Measurements from ENCODE around the gene RTP3. TPM values are rescaled to one million over a fixed set of nuclear protein-coding genes. Genes with fewer than 3 reads are reported as not detected.

RTP3 gene
- total and polyA plus RNA-seq, 8 donors = not detected

- Histone ChIP-seq H3K27me3 (no peaks in the 10 kb centered on the region), H3K36me3 (no peaks in the 10 kb centered on the region), H3K4me3 (peak overlapping the region in 1 of 4 donors; percentile 7), H3K27ac (peak overlapping the region in 4 of 5 donors; percentile 13 to 64 (median 40)), H3K9me3 (no peaks in the 10 kb centered on the region), H3K4me1 (peaks cover 0 to 6% (median 2%) of the 10 kb centered on the region in 4 donors)
- intact Hi-C loops (cut with DNase I; ENCODE audit: low total_unique reads) = no loop called here
- DNase-seq = peak; percentile 63 to 78
- TF ChIP-seq POLR2A (IDR thresholded peaks at IDR 0.05) = no peak
- TF ChIP-seq, protein P1, sequence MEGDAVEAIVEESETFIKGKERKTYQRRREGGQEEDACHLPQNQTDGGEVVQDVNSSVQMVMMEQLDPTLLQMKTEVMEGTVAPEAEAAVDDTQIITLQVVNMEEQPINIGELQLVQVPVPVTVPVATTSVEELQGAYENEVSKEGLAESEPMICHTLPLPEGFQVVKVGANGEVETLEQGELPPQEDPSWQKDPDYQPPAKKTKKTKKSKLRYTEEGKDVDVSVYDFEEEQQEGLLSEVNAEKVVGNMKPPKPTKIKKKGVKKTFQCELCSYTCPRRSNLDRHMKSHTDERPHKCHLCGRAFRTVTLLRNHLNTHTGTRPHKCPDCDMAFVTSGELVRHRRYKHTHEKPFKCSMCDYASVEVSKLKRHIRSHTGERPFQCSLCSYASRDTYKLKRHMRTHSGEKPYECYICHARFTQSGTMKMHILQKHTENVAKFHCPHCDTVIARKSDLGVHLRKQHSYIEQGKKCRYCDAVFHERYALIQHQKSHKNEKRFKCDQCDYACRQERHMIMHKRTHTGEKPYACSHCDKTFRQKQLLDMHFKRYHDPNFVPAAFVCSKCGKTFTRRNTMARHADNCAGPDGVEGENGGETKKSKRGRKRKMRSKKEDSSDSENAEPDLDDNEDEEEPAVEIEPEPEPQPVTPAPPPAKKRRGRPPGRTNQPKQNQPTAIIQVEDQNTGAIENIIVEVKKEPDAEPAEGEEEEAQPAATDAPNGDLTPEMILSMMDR (IDR thresholded peaks at IDR 0.05) = no peak
- TF ChIP-seq POLR2AphosphoS5 (IDR thresholded peaks at IDR 0.05) = no peak
- no peak for TF ChIP-seq EP300 (IDR thresholded peaks at IDR 0.05)
- WGBS, 5 donors = 42 to 59% (median 57%) methylated on average over 14 of the region's 14 CpGs
Observed at GRCh38 chr3:46538803-46539442, 41.1 kb downstream of the RTP3 start.

DNA sequence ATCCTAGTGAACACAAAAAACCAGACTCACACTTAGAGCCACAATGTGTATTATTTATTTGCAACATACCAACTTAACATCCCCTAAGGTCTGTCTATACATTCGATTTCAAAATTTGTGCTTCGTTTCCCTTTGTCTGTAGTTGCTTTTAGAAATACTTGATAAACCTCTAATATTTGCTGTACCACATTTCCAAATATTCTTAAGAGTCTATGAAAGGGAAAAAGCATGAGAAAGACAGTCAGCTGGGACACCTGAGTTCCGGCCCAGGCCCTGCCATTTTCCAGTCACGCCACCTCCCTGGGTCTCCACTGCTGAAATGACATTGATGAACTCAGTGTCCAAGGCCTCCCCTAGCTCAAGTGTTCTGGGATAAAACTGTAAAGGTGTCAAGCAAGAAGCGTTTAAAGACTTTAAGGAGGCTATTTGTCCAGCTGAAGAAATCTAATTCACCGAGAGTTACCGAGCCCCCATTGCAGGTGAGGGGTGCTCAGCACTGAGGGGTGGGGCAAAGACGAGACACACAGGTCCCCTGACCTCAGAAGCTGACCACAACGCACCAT, 41.7 kb downstream of the RTP3 start:
- peak overlapping the region in 4 of 5 donors; percentile 3 to 64 (median 54) for H3K27ac ChIP-seq
- H3K9me3 ChIP-seq = no peaks in the 10 kb centered on the region
- peaks cover 0 to 4% (median under 1%) of the 10 kb centered on the region in 4 donors for H3K36me3 ChIP-seq
- intact Hi-C loops (cut with DNase I; ENCODE audit: low total_unique reads) = no loop called here
- H3K4me1 ChIP-seq = peaks cover 0 to 6% (median 2%) of the 10 kb centered on the region in 4 donors
- WGBS, 5 donors = 84 to 92% (median 92%) methylated on average over 9 of the region's 9 CpGs
- H3K27me3 ChIP-seq = no peaks in the 10 kb centered on the region
- no peak for DNase-seq
- no peak overlapping the region for H3K4me3 ChIP-seq
- TF ChIP-seq POLR2A (IDR thresholded peaks at IDR 0.05) (no peak), EP300 (IDR thresholded peaks at IDR 0.05) (no peak), POLR2AphosphoS5 (IDR thresholded peaks at IDR 0.05) (no peak)
- TF ChIP-seq, protein P1 (IDR thresholded peaks at IDR 0.05) = no peak

GRCh38 chr3:46540550-46540949, 42.8 kb downstream of the RTP3 start:
- WGBS, 5 donors = 88 to 99% (median 96%) methylated on average over 4 of the region's 4 CpGs
- peaks cover 0 to 9% (median 3%) of the 10 kb centered on the region in 4 donors for H3K36me3 ChIP-seq
- H3K27me3 ChIP-seq = no peaks in the 10 kb centered on the region
- no peaks in the 10 kb centered on the region for H3K9me3 ChIP-seq
- DNase-seq = no peak
- TF ChIP-seq, protein P1 (IDR thresholded peaks at IDR 0.05) = no peak
- TF ChIP-seq POLR2AphosphoS5 (IDR thresholded peaks at IDR 0.05) = no peak
- TF ChIP-seq POLR2A (IDR thresholded peaks at IDR 0.05) = no peak
- no peak for TF ChIP-seq EP300 (IDR thresholded peaks at IDR 0.05)
- intact Hi-C loops (cut with DNase I; ENCODE audit: low total_unique reads) = no loop called here
- H3K4me3 ChIP-seq = no peak overlapping the region
- H3K27ac ChIP-seq = no peak overlapping the region
- H3K4me1 ChIP-seq = peaks cover 0 to 6% (median 2%) of the 10 kb centered on the region in 4 donors

GRCh38 chr3:46541835-46542234, 44.1 kb downstream of the RTP3 start:
- Histone ChIP-seq H3K4me3 (no peak overlapping the region), H3K27me3 (no peaks in the 10 kb centered on the region), H3K4me1 (peaks cover 0 to 6% (median 2%) of the 10 kb centered on the region in 4 donors), H3K27ac (no peak overlapping the region), H3K9me3 (no peaks in the 10 kb centered on the region), H3K36me3 (peaks cover 0 to 9% (median 3%) of the 10 kb centered on the region in 4 donors)
- intact Hi-C loops (cut with DNase I; ENCODE audit: low total_unique reads) = no loop called here
- 75 to 95% (median 84%) methylated on average over 1 of the region's 1 CpG for WGBS, 5 donors
- TF ChIP-seq POLR2AphosphoS5 (IDR thresholded peaks at IDR 0.05) (no peak), POLR2A (IDR thresholded peaks at IDR 0.05) (no peak), EP300 (IDR thresholded peaks at IDR 0.05) (no peak)
- TF ChIP-seq, protein P1 (IDR thresholded peaks at IDR 0.05) = no peak
- DNase-seq = no peak

Data from stomach (tissue), 9 donors.